KMS-11 (cell line): ENCODE measurements around the gene SLC38A2.
"Not testable (repeated sequence)": the region's sequence is repeated elsewhere in the genome, so short reads cannot be mapped to it uniquely, and the experiment has no call there.

Experiments used
- H2AFZ ChIP-seq: fragments of 200-600 bp; sonication (generic); 2 replicates; pipeline ENCODE4 v1.6.1; 2016; ENCODE audit warnings: antibody characterized with exemption, mixed run types, low read depth
- H3K27ac ChIP-seq: fragments of 200-600 bp; sonication (generic); 2 replicates; pipeline ENCODE4 v1.6.1; 2016; ENCODE audit warnings: mild to moderate bottlenecking, mixed run types
- H3K27me3 ChIP-seq: fragments of 200-600 bp; sonication (generic); 2 replicates; pipeline ENCODE4 v1.6.1; 2017; ENCODE audit warnings: mild to moderate bottlenecking, low read depth, mixed run types, moderate library complexity; ENCODE audit not compliant: insufficient read depth
- H3K36me3 ChIP-seq: fragments of 200-600 bp; sonication (generic); 2 replicates; pipeline ENCODE4 v1.6.1; 2017; ENCODE audit warnings: mild to moderate bottlenecking, mixed run types; ENCODE audit not compliant: insufficient read depth
- H3K4me1 ChIP-seq: fragments of 200-600 bp; sonication (generic); 2 replicates; pipeline ENCODE4 v1.6.1; 2016; ENCODE audit warnings: mild to moderate bottlenecking, low read depth, mixed run types; ENCODE audit not compliant: poor library complexity, severe bottlenecking
- H3K4me2 ChIP-seq: fragments of 200-600 bp; sonication (generic); 2 replicates; pipeline ENCODE4 v1.7.0; 2016; ENCODE audit warnings: mild to moderate bottlenecking, mixed run types
- H3K4me3 ChIP-seq: fragments of 200-600 bp; sonication (generic); IDR thresholded peaks from 2 replicates; pipeline ENCODE4 v1.6.1; 2017; ENCODE audit warnings: low read depth, low read length, mixed read lengths; ENCODE audit not compliant: insufficient read depth
- H3K79me2 ChIP-seq: fragments of 200-600 bp; sonication (generic); 2 replicates; pipeline ENCODE4 v1.6.1; 2016; ENCODE audit warnings: low read depth, mixed run types; ENCODE audit not compliant: insufficient read depth
- H3K9ac ChIP-seq: fragments of 200-600 bp; sonication (generic); 2 replicates; pipeline ENCODE4 v1.6.1; 2016; ENCODE audit warnings: mild to moderate bottlenecking, mixed run types
- H4K20me1 ChIP-seq: fragments of 200-600 bp; sonication (generic); 2 replicates; pipeline ENCODE4 v1.6.1; 2016; ENCODE audit warnings: mild to moderate bottlenecking, mixed run types; ENCODE audit not compliant: insufficient read depth
- CTCF ChIP-seq: fragments of 200-600 bp; sonication (generic); conservative IDR thresholded peaks from 2 replicates; pipeline ENCODE4 v1.6.1; 2017; ENCODE audit warnings: low read depth, mild to moderate bottlenecking, antibody characterized with exemption, low read length, moderate library complexity, mixed read lengths

SLC38A2 gene

GRCh38 chr12:46402451-46402850 is 29.9 kb upstream of the SLC38A2 start:
- H3K27ac ChIP-seq: no peak overlapping the region

GRCh38 chr12:46401662-46402061 is 29.1 kb upstream of the SLC38A2 start:
- Histone ChIP-seq H3K27me3 (no peaks in the 10 kb centered on the region), H3K4me2 (no peak overlapping the region)
- TF ChIP-seq CTCF: no peak

More at GRCh38 chr12:46402451-46402850, 29.9 kb upstream of the SLC38A2 start:
- Histone ChIP-seq H3K79me2 (no peaks in the 10 kb centered on the region), H3K4me3 (no peak overlapping the region), H3K36me3 (no peaks in the 10 kb centered on the region), H3K4me2 (no peak overlapping the region), H2AFZ (no peak overlapping the region), H3K4me1 (peaks cover 54% of the 10 kb centered on the region), H3K9ac (no peak overlapping the region), H3K27me3 (no peaks in the 10 kb centered on the region), H4K20me1 (no peaks in the 10 kb centered on the region)
- no peak for TF ChIP-seq CTCF

GRCh38 chr12:46400406-46400805 is 27.8 kb upstream of the SLC38A2 start:
- H3K79me2 ChIP-seq: no peaks in the 10 kb centered on the region
- H3K27ac ChIP-seq: no peak overlapping the region
- no peaks in the 10 kb centered on the region for H3K27me3 ChIP-seq
- no peak overlapping the region for H2AFZ ChIP-seq
- no peak overlapping the region for H3K4me2 ChIP-seq
- no peaks in the 10 kb centered on the region for H4K20me1 ChIP-seq
- no peak overlapping the region for H3K9ac ChIP-seq
- peaks cover 54% of the 10 kb centered on the region for H3K4me1 ChIP-seq
- no peak for TF ChIP-seq CTCF
- H3K36me3 ChIP-seq: no peaks in the 10 kb centered on the region
- no peak overlapping the region for H3K4me3 ChIP-seq

More at GRCh38 chr12:46401662-46402061, 29.1 kb upstream of the SLC38A2 start:
- no peak overlapping the region for H3K4me3 ChIP-seq
- H3K79me2 ChIP-seq: no peaks in the 10 kb centered on the region
- no peak overlapping the region for H3K9ac ChIP-seq
- H4K20me1 ChIP-seq: no peaks in the 10 kb centered on the region
- peaks cover 54% of the 10 kb centered on the region for H3K4me1 ChIP-seq
- H3K36me3 ChIP-seq: no peaks in the 10 kb centered on the region
- no peak overlapping the region for H2AFZ ChIP-seq
- no peak overlapping the region for H3K27ac ChIP-seq

- H3K36me3 ChIP-seq, H3K9ac ChIP-seq, H2AFZ ChIP-seq, H4K20me1 ChIP-seq, H3K79me2 ChIP-seq, H3K27me3 ChIP-seq, H3K4me3 ChIP-seq: not testable (repeated sequence)
- peak overlapping the region; percentile 18; the same call in 1 of the 2 replicates for H3K4me2 ChIP-seq
- peaks cover 48% of the 10 kb centered on the region for H3K4me1 ChIP-seq
- H3K27ac ChIP-seq: peak overlapping the region; percentile 8; the same call in 1 of the 2 replicates
Measured at GRCh38 chr12:46399461-46400248, 27.1 kb upstream of the SLC38A2 start.

- Histone ChIP-seq H3K27ac (no peak overlapping the region), H4K20me1 (no peaks in the 10 kb centered on the region), H3K36me3 (no peaks in the 10 kb centered on the region), H2AFZ (no peak overlapping the region), H3K4me1 (peaks cover 38% of the 10 kb centered on the region), H3K4me2 (no peak overlapping the region), H3K4me3 (no peak overlapping the region), H3K27me3 (no peaks in the 10 kb centered on the region), H3K79me2 (no peaks in the 10 kb centered on the region), H3K9ac (no peak overlapping the region)
- no peak for TF ChIP-seq CTCF
Measured at GRCh38 chr12:46396826-46397225, 24.3 kb upstream of the SLC38A2 start.
